Measurements from ENCODE around the gene LAMA2.

LAMA2 gene

DNA sequence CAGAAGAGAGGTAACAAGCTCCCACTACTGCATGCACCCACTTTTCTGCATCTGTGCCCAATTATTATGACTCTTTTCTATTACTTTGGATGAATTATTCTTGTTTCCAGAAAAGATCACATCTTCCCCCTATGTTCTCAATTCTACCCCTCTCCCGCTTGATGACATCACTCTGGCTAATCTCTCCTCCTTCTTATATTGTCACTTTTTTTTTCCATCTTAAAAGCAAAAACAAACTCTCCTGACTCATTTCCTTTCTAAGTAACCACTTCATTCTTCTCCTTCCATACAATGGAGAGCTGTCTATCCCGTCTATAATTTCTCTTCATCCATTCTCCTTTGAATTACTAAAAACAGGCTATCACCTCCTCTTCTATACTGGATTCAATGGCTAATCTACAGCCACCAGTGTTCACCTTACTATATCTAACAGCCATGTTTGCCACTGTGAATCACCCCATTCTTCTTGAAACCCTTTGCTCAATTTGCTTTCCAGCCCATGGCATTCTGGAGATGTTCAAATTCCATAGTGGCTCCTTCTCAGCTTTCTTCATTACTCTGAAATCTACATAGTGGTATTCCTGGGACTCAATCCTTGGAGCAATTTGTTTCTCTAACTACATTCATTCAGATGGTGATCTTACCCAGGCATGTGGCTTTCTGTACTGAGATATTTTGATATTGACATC, 448.7 kb downstream of the LAMA2 start:
- Histone ChIP-seq H4K20me1 (ENCODE audit: insufficient read depth, low read length) (no peaks in the 10 kb centered on the region), H3K9me3 (ENCODE audit: low read length) (no peaks in the 10 kb centered on the region), H3K4me1 (ENCODE audit: insufficient read depth, low read length, severe bottlenecking) (no peaks in the 10 kb centered on the region), H3K9ac (ENCODE audit: low read length) (no peak overlapping the region), H3K27me3 (ENCODE audit: insufficient read depth, low read length) (no peaks in the 10 kb centered on the region), H2AFZ (ENCODE audit: low read length) (no peak overlapping the region), H3K79me2 (ENCODE audit: insufficient read depth, low read length) (no peaks in the 10 kb centered on the region), H3F3A (ENCODE audit: insufficient read depth, low read length) (no peaks in the 10 kb centered on the region), H3K4me3 (ENCODE audit: low read depth, low read length, poor library complexity, severe bottlenecking) (no peak overlapping the region), H3K4me2 (ENCODE audit: low read length) (no peak overlapping the region), H3K9me2 (ENCODE audit: low read depth, low read length) (no peaks in the 10 kb centered on the region), H3K36me3 (ENCODE audit: insufficient read depth, low read length) (no peaks in the 10 kb centered on the region), H3K27ac (ENCODE audit: low read depth, low read length, poor library complexity, severe bottlenecking) (no peak overlapping the region)
- TF ChIP-seq, protein P1, sequence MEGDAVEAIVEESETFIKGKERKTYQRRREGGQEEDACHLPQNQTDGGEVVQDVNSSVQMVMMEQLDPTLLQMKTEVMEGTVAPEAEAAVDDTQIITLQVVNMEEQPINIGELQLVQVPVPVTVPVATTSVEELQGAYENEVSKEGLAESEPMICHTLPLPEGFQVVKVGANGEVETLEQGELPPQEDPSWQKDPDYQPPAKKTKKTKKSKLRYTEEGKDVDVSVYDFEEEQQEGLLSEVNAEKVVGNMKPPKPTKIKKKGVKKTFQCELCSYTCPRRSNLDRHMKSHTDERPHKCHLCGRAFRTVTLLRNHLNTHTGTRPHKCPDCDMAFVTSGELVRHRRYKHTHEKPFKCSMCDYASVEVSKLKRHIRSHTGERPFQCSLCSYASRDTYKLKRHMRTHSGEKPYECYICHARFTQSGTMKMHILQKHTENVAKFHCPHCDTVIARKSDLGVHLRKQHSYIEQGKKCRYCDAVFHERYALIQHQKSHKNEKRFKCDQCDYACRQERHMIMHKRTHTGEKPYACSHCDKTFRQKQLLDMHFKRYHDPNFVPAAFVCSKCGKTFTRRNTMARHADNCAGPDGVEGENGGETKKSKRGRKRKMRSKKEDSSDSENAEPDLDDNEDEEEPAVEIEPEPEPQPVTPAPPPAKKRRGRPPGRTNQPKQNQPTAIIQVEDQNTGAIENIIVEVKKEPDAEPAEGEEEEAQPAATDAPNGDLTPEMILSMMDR (IDR thresholded peaks at IDR 0.05; ENCODE audit: low read length): no peak
- no peak for TF ChIP-seq EZH2 (IDR thresholded peaks at IDR 0.05; ENCODE audit: borderline replicate concordance, low read length)

DNA sequence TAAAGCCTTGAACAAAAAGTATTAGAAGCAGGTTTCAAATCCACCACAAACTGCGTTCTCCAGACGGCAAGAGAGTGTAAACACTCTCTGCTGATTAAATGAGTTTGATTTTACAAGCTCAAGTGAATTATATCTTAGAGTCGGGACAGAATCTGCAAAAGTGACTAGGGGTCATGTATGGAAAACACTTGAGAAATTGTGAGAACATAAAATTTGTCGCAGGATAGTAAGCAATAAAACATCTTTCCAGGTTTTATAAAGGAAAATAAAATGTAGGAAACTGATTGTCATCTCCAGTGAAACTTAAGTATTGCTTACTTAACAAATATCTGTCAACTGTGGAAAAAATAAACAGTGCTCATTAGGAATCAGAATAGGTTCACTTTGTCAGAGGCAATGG, 452.9 kb downstream of the LAMA2 start:
- no peak for TF ChIP-seq EZH2 (IDR thresholded peaks at IDR 0.05; ENCODE audit: borderline replicate concordance, low read length)
- TF ChIP-seq, protein P1 (IDR thresholded peaks at IDR 0.05; ENCODE audit: low read length): no peak
- Histone ChIP-seq H3K9me3 (ENCODE audit: low read length) (no peaks in the 10 kb centered on the region), H3F3A (ENCODE audit: insufficient read depth, low read length) (no peaks in the 10 kb centered on the region), H3K79me2 (ENCODE audit: insufficient read depth, low read length) (no peaks in the 10 kb centered on the region), H3K36me3 (ENCODE audit: insufficient read depth, low read length) (no peaks in the 10 kb centered on the region), H4K20me1 (ENCODE audit: insufficient read depth, low read length) (no peaks in the 10 kb centered on the region), H3K27ac (ENCODE audit: low read depth, low read length, poor library complexity, severe bottlenecking) (no peak overlapping the region), H3K27me3 (ENCODE audit: insufficient read depth, low read length) (no peaks in the 10 kb centered on the region), H3K9ac (ENCODE audit: low read length) (no peak overlapping the region), H2AFZ (ENCODE audit: low read length) (no peak overlapping the region), H3K4me2 (ENCODE audit: low read length) (no peak overlapping the region), H3K4me1 (ENCODE audit: insufficient read depth, low read length, severe bottlenecking) (no peaks in the 10 kb centered on the region), H3K4me3 (ENCODE audit: low read depth, low read length, poor library complexity, severe bottlenecking) (no peak overlapping the region), H3K9me2 (ENCODE audit: low read depth, low read length) (no peaks in the 10 kb centered on the region)

DNA sequence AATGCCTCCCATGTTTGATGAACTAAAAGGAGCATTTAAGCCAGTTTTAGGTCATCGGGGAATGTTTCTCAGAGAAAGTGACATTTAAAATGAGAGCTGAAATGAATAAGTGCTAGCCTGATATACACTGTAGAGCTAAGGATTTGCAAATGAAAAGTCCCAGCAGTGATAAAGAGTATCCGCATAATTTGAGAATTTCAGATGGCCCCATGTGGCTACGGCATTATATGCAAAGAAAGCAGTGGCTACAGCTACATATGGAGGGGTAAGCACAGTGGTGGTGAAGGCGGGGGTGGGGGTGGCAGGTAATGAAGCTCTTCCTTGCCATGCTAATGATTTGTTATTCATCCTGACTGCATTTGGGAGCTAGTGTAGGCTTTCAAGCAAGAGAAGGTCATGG, 455.7 kb downstream of the LAMA2 start:
- no peaks in the 10 kb centered on the region for H3F3A ChIP-seq (ENCODE audit: insufficient read depth, low read length)
- no peaks in the 10 kb centered on the region for H3K36me3 ChIP-seq (ENCODE audit: insufficient read depth, low read length)
- no peak overlapping the region for H3K27ac ChIP-seq (ENCODE audit: low read depth, low read length, poor library complexity, severe bottlenecking)
- no peaks in the 10 kb centered on the region for H3K9me3 ChIP-seq (ENCODE audit: low read length)
- H3K4me2 ChIP-seq (ENCODE audit: low read length): no peak overlapping the region
- H2AFZ ChIP-seq (ENCODE audit: low read length): no peak overlapping the region
- H4K20me1 ChIP-seq (ENCODE audit: insufficient read depth, low read length): no peaks in the 10 kb centered on the region
- no peaks in the 10 kb centered on the region for H3K9me2 ChIP-seq (ENCODE audit: low read depth, low read length)
- TF ChIP-seq, protein P1 (IDR thresholded peaks at IDR 0.05; ENCODE audit: low read length): no peak
- TF ChIP-seq EZH2 (IDR thresholded peaks at IDR 0.05; ENCODE audit: borderline replicate concordance, low read length): no peak
- no peaks in the 10 kb centered on the region for H3K27me3 ChIP-seq (ENCODE audit: insufficient read depth, low read length)
- no peak overlapping the region for H3K9ac ChIP-seq (ENCODE audit: low read length)
- H3K79me2 ChIP-seq (ENCODE audit: insufficient read depth, low read length): no peaks in the 10 kb centered on the region
- H3K4me3 ChIP-seq (ENCODE audit: low read depth, low read length, poor library complexity, severe bottlenecking): no peak overlapping the region
- H3K4me1 ChIP-seq (ENCODE audit: insufficient read depth, low read length, severe bottlenecking): no peaks in the 10 kb centered on the region
